Embryonic facial prominence (tissue), 1 donor: ENCODE measurements around the gene TFDP1.

ENCODE experiments used
- DNase-seq: peaks from one replicate; pipeline ENCODE4 v3.0.0-alpha.2; 2016; ENCODE audit errors: extremely low spot score

TFDP1 gene

GRCh38 chr13:113665597-113666328 is 81.2 kb downstream of the TFDP1 start:
- DNase-seq: no peak

GRCh38 chr13:113666329-113666670 is 81.7 kb downstream of the TFDP1 start:
- DNase-seq: no peak

DNA sequence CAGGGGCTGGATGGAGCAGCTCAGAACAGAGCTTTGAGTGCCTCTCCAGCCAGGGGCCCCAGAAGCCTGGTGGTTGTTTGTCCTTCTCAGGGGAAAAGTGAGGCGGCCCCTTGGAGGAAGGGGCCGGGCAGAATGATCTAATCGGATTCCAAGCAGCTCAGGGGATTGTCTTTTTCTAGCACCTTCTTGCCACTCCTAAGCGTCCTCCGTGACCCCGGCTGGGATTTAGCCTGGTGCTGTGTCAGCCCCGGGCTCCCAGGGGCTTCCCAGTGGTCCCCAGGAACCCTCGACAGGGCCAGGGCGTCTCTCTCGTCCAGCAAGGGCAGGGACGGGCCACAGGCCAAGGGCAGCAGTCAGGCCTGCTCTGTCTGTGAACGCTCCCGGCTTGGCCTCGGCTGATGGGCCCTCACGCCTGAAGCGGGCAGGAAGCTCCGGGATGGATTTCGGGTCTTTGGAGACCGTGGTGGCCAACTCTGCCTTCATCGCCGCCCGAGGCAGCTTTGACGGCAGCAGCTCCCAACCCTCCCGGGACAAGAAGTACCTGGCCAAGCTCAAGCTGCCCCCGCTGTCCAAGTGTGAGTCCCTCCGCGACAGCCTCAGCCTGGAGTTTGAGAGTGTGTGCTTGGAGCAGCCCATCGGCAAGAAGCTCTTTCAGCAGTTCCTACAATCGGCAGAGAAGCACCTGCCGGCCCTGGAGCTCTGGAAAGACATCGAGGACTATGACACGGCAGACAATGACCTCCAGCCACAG is 82.6 kb downstream of the TFDP1 start, which contains the start of gene GRK1:
GRK1 (plus strand) TSS at position 269 of the 751 bp plus-strand sequence; CDS start at position 437, 168 bp downstream.
- no peak for DNase-seq

- no peak for DNase-seq
These were observed 83.4 kb downstream of the TFDP1 start for GRCh38 chr13:113667771-113668490.

GRCh38 chr13:113668491-113668971 is 84.0 kb downstream of the TFDP1 start:
- no peak for DNase-seq

DNA sequence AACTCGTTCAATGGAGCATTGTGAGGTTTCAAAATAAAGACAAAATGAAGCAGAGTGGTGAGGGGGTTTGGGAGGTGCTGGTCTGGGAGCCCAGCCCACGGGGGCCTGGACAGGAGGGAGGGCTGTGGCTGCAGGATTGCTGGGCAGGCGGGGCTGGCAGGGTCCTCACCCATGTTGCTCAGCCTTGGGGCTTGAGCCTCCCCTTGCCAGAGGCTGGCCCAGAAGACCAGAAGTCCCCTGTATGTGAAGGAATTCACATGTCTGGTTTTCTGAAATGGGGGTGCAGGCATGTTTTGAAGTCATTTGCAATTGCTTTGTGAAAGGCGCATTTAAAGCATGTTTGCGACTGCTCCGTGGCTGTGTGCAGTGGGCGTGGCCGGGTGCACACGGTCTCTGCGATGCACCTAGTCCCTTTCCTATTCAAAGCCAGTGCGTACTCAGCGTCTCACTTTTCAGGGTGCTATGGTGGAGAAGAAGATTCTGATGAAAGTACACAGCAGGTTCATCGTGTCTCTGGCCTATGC is 84.7 kb downstream of the TFDP1 start:
- DNase-seq: no peak

- no peak for DNase-seq
These were observed 85.3 kb downstream of the TFDP1 start for GRCh38 chr13:113669755-113670341.

DNA sequence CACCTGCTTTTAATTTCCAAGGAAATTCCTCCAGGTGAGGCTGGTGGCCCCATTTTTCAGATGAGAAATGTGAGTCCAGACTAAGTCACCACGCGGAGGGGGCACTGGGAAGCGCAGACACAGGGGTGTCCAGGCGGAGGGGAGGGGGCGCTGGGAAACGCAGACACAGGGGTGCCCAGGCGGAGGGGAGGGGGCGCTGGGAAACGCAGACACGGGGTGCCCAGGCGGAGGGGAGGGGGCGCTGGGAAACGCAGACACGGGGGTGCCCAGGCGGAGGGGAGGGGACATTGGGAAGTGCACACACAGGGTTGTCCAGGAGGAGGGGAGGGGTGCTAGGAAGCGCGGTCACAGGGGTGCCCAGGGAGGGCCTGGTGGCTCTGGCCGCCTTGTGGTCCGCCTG is 86.0 kb downstream of the TFDP1 start:
- no peak for DNase-seq

DNA sequence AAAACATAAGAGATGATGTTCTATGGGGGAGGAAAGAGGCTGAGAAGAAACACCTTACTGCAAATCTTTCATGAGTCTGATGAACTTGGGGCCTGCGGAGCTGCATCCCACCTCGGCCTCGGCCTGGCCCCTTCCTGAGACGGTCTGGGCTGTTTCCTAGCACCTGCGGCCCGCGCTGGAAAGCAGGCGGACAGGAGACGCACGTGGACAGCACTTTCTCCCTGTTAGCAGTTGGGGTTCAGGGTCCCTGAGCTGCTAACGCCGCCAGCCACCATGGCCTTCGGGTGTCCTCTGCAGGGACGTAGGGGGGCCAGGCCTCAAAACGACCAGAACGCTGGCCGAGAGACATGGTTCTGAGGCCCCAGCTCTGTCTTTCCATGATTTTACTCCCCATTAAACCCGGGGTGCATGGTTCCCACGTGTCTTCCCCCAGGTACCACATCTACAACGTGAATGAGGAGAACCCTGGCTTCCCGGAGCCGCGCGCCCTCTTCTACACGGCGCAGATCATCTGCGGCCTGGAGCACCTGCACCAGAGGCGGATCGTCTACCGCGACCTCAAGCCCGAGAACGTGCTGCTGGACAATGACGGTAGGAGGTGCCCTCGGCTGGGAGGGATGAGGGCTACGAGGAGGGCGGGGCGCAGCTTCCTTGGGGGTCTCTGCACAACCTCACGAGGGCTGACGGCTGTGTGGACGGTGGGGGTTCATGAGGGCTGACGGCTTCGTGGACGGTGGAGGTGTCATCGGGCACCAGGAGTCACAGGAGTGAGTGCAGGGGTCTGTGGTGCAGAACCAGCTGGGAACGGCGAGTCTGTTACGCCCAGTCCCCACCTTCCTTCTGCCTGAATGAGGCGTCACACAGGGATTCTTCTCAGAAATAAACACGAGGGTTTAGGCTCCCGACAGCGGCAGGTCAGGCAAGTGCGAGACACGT is 86.8 kb downstream of the TFDP1 start:
- DNase-seq: no peak

DNA sequence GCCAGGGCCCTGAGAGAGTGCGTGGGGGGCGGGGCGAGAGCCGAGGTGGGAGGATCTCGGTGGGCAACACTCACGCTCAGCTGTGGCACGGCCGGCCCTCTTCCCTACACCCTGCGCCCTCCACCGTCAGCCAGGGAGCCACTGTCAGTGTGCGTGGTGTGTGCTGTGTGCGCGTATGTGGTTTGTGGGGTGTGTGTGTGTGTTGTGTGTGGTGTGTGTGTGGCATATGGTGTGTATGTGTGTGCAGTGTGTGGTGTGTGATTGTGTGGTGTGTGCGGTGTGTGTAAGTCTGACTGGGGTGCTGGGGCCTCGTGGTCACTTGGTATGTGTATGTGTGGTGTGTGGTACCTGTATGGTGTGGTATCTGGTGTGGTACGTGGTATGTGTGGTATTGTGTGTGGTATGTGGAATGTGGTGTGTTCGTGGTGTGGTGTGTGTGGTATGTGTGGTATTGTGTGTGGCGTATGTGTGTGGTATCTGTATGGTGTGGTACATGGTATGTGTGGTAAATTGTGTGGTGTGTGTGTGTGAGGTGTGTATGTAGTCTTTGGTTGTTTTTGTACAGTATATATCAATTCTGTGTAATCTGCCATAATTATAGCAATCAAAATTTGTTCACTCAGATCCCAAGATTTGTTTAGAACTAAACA is 87.6 kb downstream of the TFDP1 start:
- no peak for DNase-seq
